Sigmoid colon (tissue), 7 donors: ENCODE results near the gene MCF2L. TPM values are rescaled to one million over a fixed set of nuclear protein-coding genes. Genes with fewer than 3 reads are reported as not detected.

Source experiments
- DNase-seq: peaks from one replicate; pipeline ENCODE4 v3.0.0-alpha.2; 2019
- H3K27ac ChIP-seq, 4 donors: fragments of 200-600 bp; sonication (generic); one replicate each; pipeline ENCODE4 v1.5.1; 2016 to 2019; ENCODE audit warnings: mild to moderate bottlenecking in 1 of 4
- H3K27me3 ChIP-seq, 3 donors: fragments of 200-600 bp; sonication (generic); one replicate each; pipeline ENCODE4 v1.5.1; 2019; ENCODE audit warnings: mild to moderate bottlenecking in 1 of 3
- H3K36me3 ChIP-seq, 4 donors: fragments of 200-600 bp; sonication (generic); one replicate each; pipeline ENCODE4 v1.5.1; 2016 to 2019
- H3K4me1 ChIP-seq, 4 donors: fragments of 200-600 bp; sonication (generic); one replicate each; pipeline ENCODE4 v1.5.1; 2017 to 2019
- H3K4me3 ChIP-seq, 4 donors: fragments of 200-600 bp; sonication (generic); one replicate each; pipeline ENCODE4 v1.5.1; 2017 to 2019; ENCODE audit warnings: mild to moderate bottlenecking in 2 of 4, moderate library complexity in 1 of 4
- H3K9me3 ChIP-seq, 4 donors: fragments of 200-600 bp in 3 of 4; sonication (generic) in 3 of 4; one replicate each; pipeline versions ENCODE4 v1.5.1 to v1.6.1; 2013 to 2019
- CTCF ChIP-seq, 4 experiments: fragments of 450-650 bp in 3 of 4; fragments of 200-600 bp in 1 of 4; IDR thresholded peaks; one replicate each; pipeline ENCODE4 v1.5.1; 2016 to 2019; ENCODE audit warnings: antibody characterized with exemption in 4 of 4, mild to moderate bottlenecking in 3 of 4, moderate library complexity in 2 of 4
- EP300 ChIP-seq, 4 donors: sonication (generic); formaldehyde crosslinking; IDR thresholded peaks; one replicate each; pipeline ENCODE4 v1.6.1; 2017; ENCODE audit warnings: antibody characterized with exemption in 4 of 4
- POLR2A ChIP-seq, 2 donors: fragments of 450-650 bp; IDR thresholded peaks; one replicate each; pipeline ENCODE4 v1.6.1; 2016; ENCODE audit warnings: antibody characterized with exemption in 2 of 2, mild to moderate bottlenecking in 2 of 2, moderate library complexity in 2 of 2
- POLR2AphosphoS5 ChIP-seq, 4 donors: sonication (generic); formaldehyde crosslinking; IDR thresholded peaks; one replicate each; pipeline ENCODE4 v1.6.1; 2017; ENCODE audit warnings: antibody characterized with exemption in 4 of 4
- WGBS, 2 donors: extraction: QIAGEN DNeasy Blood & Tissue Kit; methylation state at CpG; one replicate each; pipeline ENCODE4 v1.1.7; 2013; 5-methylcytosine and 5-hydroxymethylcytosine counted together
- intact Hi-C: fragments of 100-400 bp; cut with DNase I; formaldehyde crosslinking; loops from one replicate; pipeline ENCODE4 v1.15.1; 2023
- polyA plus RNA-seq, 3 donors: library from polyadenylated mRNA; stranded (reverse); fragments of 200-250 nt; gene quantifications; one replicate each; pipeline ENCODE4 v1.2.3, GENCODE V29; 2013
- total RNA-seq, 4 donors: library from RNA; depleted of rRNA; stranded (reverse); fragments of >200 nt; gene quantifications; one replicate each; pipeline ENCODE4 v1.1.0, GENCODE V29; 2016
- donor health status: healthy with polysubstance abuse.
- donor health status: Bipolar disorder and iron deficiency.
- donor health status: healthy.

MCF2L gene
- total and polyA plus RNA-seq, 7 donors: 7.5 to 59.9 (median 20.2) TPM

GRCh38 chr13:113045251-113046127 is 76.5 kb downstream of the MCF2L start:
- WGBS, 2 donors: 87 to 92% methylated on average over 32 of the region's 32 CpGs
- Histone ChIP-seq H3K4me3 (no peak overlapping the region), H3K36me3 (no peaks in the 10 kb centered on the region), H3K27me3 (peaks cover 0 to 48% (median 0%) of the 10 kb centered on the region in 3 donors), H3K4me1 (peaks cover 0 to 13% (median 11%) of the 10 kb centered on the region in 4 donors), H3K27ac (peak overlapping the region in 1 of 4 donors; percentile 1), H3K9me3 (no peaks in the 10 kb centered on the region)
- DNase-seq: no peak
- intact Hi-C loops: no loop called here
- TF ChIP-seq POLR2AphosphoS5 (IDR thresholded peaks at IDR 0.05): no peak
- no peak for TF ChIP-seq EP300 (IDR thresholded peaks at IDR 0.05)
- no peak for TF ChIP-seq CTCF (IDR thresholded peaks at IDR 0.05)
- TF ChIP-seq POLR2A (IDR thresholded peaks at IDR 0.05): no peak

DNA sequence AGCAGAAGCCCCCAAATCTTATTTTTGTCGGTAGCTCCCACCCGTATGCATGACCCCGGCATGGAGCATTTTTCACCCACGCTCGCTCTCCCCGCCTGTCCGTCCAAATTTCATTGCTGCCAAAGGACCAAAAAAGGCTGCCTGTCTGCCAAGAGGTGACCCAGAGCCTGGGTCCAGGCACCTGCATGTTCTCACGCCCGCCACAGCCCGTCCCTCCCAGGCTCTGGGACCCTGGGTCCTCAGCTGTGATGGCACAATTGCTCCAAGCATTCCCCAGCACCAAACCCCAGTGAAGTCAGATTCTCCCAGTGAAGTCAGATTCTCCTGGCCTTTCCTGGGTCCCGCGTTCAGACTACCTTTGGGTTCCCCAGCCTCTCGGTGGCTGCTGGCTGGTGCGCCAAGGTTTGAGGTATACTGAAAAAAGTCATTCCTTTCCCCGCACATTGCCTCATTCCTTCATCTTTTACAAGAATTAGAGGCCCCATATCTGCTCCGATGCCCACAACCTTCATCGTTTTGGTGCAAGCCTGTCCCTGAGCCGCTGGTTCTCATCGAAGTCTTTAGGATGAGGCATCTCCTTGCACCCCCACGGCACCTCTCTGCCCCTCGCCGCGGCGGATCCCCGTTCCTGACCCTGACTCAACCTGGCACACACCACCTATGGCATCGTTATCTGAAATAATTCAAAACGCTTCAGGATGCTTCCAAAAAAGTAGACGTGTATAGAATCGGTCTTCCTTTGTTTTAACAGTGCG is 77.3 kb downstream of the MCF2L start:
- intact Hi-C loops: no loop called here
- Histone ChIP-seq H3K27me3 (peaks cover 3 to 53% (median 7%) of the 10 kb centered on the region in 3 donors), H3K4me3 (no peak overlapping the region), H3K27ac (no peak overlapping the region), H3K4me1 (peaks cover 0 to 20% (median 17%) of the 10 kb centered on the region in 4 donors), H3K9me3 (no peaks in the 10 kb centered on the region), H3K36me3 (no peaks in the 10 kb centered on the region)
- no peak for DNase-seq
- TF ChIP-seq EP300 (IDR thresholded peaks at IDR 0.05) (no peak), POLR2A (IDR thresholded peaks at IDR 0.05) (no peak), POLR2AphosphoS5 (IDR thresholded peaks at IDR 0.05) (no peak), CTCF (IDR thresholded peaks at IDR 0.05) (no peak)
- WGBS, 2 donors: 96% methylated on average over 30 of the region's 30 CpGs

DNA sequence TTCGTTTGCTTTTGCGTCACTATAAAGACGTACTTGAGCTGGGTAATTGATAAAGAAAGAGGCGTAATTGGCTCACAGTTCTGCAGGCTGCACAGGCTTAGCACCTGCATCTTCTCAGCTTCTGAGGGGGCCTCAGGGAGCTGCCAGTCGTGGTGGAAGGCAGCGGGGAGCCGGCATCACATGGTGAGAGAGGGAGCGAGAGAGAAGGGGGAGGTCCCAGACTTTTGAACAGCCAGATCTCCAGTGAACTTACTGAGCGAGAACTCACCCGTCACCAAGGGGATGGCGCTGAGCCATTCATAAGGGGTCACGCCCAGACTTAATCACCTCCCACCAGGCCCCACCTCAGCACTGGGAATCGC is 77.8 kb downstream of the MCF2L start:
- no peaks in the 10 kb centered on the region for H3K36me3 ChIP-seq
- TF ChIP-seq POLR2AphosphoS5 (IDR thresholded peaks at IDR 0.05): no peak
- no peak for TF ChIP-seq EP300 (IDR thresholded peaks at IDR 0.05)
- no peak for TF ChIP-seq CTCF (IDR thresholded peaks at IDR 0.05)
- no peak for TF ChIP-seq POLR2A (IDR thresholded peaks at IDR 0.05)
- no peak overlapping the region for H3K4me3 ChIP-seq
- H3K4me1 ChIP-seq: peaks cover 0 to 20% (median 17%) of the 10 kb centered on the region in 4 donors
- H3K27ac ChIP-seq: no peak overlapping the region
- intact Hi-C loops: no loop called here
- 89 to 92% methylated on average over 13 of the region's 13 CpGs for WGBS, 2 donors
- no peak for DNase-seq
- H3K9me3 ChIP-seq: no peaks in the 10 kb centered on the region
- peaks cover 3 to 58% (median 12%) of the 10 kb centered on the region in 3 donors for H3K27me3 ChIP-seq

DNA sequence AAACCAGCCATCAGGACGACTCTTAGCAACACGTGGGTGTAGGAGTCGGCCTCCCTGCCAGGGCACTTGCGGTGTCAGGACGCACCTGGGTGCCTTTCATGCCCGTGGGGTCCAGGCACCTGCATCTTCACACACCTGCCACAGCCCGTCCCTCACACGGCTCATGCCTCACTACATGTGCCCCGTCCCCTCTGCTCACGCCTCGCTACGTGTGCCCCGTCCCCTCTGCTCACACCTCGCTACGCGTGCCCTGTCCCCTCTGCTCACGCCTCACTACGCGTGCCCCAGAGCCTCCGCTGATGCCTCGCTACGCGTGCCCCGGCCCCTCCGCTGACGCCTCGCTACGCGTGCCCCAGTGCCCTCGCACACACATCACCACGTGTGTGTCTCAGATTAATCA is 78.6 kb downstream of the MCF2L start:
- Histone ChIP-seq H3K4me3 (no peak overlapping the region), H3K27ac (no peak overlapping the region), H3K9me3 (no peaks in the 10 kb centered on the region), H3K4me1 (peaks cover 0 to 20% (median 17%) of the 10 kb centered on the region in 4 donors), H3K36me3 (no peaks in the 10 kb centered on the region), H3K27me3 (peaks cover 3 to 61% (median 19%) of the 10 kb centered on the region in 3 donors)
- no peak for TF ChIP-seq POLR2A (IDR thresholded peaks at IDR 0.05)
- no peak for TF ChIP-seq CTCF (IDR thresholded peaks at IDR 0.05)
- no peak for TF ChIP-seq POLR2AphosphoS5 (IDR thresholded peaks at IDR 0.05)
- no peak for TF ChIP-seq EP300 (IDR thresholded peaks at IDR 0.05)
- intact Hi-C loops: no loop called here
- DNase-seq: peak; percentile 22
- WGBS, 2 donors: 94 to 96% methylated on average over 31 of the region's 31 CpGs
